GM18951 (cell line): ENCODE measurements around the gene CTDSP2.
"Not testable (repeated sequence)": the region's sequence is repeated elsewhere in the genome, so short reads cannot be mapped to it uniquely, and the experiment has no call there.

Experiments
- POLR2A ChIP-seq: IDR thresholded peaks from 4 replicates; pipeline ENCODE4 v1.6.1; 2011; ENCODE audit warnings: mild to moderate bottlenecking; ENCODE audit not compliant: insufficient read length, insufficient read depth; ENCODE audit errors: extremely low read depth
- in situ Hi-C: fragments of 300-500 bp; cut with MboI; formaldehyde crosslinking; loops from one replicate; pipeline ENCODE4 v1.12.0; 2022; ENCODE audit warnings: low sequenced_read_pairs, mixed read lengths, inconsistent platforms; ENCODE audit not compliant: unreplicated experiment

Gene CTDSP2

DNA sequence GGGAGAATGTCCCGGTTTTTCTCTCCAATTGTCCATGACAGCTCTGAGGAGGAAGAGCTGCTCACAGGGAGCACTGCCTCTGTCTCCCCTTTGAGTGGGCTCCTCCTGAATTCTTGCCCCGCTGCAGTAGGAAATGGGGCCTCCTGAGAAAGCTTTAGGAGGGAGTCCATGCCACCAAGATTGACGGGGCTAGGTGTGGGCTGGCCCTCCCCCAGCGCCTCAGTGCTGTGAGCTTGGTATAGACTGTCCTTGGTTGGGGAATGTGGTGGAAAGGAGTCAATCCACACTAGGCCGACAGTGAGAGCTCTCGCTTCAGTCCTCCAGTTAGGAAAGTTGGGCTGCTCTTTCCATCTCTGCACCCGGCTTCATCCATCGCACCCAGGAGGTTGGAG lies 23.4 kb upstream of the CTDSP2 start:
- in situ Hi-C loops, result no loop called here

DNA sequence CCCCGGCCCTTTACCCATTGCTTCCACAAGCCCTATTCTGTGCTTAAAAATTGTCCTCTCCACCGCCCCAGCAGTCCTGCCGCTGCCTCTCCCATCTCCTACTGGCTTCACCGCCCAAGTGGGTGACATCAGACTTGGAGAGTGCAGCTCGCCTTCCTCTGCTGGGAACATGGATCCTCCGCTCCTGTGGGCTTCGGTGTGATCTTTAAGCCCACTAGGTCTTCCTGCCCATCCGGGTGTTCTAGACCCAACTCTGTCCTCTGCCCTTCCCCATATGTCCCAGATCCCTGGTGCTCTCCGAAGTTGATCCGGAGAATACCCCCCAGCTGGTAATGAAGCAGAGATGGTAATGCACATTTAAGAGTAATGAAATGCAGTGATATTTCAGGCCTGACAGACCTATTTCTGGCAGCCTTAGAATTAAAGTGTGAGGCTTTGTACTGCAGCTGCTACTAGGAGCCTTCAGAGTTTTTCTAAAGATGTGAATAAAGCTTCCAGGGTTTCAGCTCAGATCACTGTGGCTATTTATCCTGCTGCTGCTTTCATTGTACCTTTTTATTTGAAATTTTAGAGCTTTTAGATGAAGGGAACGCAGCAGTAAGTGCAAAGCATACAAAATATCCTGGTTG lies 22.9 kb upstream of the CTDSP2 start:
- in situ Hi-C loops, result no loop called here
- no peak for TF ChIP-seq POLR2A

More for the DNA sequence above, 23.4 kb upstream of the CTDSP2 start:
- TF ChIP-seq POLR2A, result no peak

DNA sequence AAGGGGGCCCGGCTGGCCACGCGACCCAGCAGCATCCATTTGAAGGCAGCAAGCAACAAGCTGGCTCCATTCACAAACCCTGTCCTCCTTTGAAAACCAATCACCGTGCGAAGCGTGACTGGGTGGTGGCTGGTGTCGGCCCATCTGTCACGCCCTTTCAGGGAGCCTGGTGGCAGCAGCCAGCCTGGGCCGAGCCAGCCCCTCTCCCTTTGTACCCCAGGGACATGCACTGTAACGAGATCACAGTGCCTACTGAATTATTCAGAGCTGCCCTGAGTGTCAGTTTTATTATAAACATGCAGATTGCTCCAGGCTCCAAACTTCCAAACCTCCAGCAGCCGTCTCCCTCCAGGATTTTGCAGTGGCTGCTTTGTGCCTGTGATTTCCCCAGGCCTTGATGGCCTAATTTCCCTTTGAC lies 22.3 kb upstream of the CTDSP2 start:
- no peak for TF ChIP-seq POLR2A
- in situ Hi-C loops, result no loop called here

DNA sequence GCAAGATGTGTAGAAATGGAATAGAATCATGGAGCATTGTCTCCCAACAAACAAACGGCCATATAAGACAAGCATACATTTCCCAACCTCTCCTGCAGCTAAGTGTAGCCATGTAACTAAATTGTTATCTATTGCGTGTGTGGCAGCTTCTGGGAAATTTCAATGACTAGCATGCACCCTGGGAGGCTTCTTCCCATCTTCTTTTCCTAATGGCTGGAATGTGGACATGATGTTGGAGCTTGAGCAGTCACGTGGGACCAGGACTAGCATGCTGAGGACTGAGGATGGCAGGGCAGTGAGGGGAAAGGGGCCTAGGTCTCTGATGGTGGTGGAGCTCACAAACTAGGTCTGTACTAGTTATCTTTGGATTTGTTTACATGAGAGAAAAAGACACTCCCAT lies 21.7 kb upstream of the CTDSP2 start:
- TF ChIP-seq POLR2A, result no peak

GRCh38 chr12:57866308-57867019 lies 19.9 kb upstream of the CTDSP2 start:
- in situ Hi-C loops, result no loop called here
- no peak for TF ChIP-seq POLR2A

More for the DNA sequence above, 21.7 kb upstream of the CTDSP2 start:
- in situ Hi-C loops, result no loop called here

GRCh38 chr12:57865084-57865751 lies 18.7 kb upstream of the CTDSP2 start:
- TF ChIP-seq POLR2A, result no peak
- in situ Hi-C loops, result no loop called here

DNA sequence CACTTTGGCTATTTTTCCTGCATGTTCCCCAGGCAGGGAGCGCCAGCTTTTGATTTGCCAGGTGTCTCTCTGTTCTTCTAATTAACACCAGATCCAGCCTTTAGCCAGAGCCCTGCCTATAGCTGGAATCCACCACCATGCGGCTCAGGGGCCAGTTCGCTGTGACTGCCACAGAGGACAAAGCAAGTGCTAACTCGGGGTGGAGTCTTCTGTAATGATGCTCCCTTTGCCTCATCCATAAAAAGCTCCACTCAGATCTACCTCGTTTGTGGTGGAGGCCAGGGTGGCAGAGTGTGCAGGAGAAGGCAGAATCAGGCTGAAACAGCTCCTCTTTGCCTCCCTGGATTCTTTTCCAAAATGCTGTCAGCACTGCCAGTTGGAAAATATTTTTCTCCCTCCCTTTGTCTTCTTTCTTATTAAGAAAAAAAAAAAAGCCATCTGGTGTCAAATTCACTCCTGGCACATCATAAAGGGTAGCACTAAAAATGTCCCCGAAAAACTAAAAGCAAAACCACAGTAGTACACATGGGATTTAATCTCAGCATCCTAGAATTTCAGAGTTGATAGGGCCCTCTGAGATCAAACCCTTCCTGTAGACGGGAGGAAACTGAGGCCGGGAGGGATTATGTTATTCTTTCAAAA lies 18.0 kb upstream of the CTDSP2 start:
- in situ Hi-C loops, result no loop called here
- no peak for TF ChIP-seq POLR2A

DNA sequence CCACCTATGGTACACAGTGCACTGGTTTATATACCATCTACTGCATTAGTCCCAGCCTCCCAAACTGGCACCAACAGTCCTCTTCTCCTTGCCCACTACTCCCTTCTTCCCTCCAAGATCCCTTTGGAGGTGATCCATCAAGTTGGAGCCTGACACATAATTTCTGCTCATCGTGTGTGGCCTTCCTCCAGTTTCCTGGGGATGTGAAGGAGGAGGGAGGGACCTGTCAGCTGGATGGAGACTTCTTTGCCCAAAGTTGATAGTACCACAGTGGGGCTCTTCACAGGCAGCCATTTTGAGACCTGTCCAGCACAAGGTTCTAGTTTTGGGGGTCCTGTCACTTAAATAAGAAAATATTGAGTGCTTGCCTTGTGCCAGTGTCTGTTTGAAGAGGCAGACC lies 17.1 kb upstream of the CTDSP2 start:
- in situ Hi-C loops, result no loop called here
- no peak for TF ChIP-seq POLR2A

DNA sequence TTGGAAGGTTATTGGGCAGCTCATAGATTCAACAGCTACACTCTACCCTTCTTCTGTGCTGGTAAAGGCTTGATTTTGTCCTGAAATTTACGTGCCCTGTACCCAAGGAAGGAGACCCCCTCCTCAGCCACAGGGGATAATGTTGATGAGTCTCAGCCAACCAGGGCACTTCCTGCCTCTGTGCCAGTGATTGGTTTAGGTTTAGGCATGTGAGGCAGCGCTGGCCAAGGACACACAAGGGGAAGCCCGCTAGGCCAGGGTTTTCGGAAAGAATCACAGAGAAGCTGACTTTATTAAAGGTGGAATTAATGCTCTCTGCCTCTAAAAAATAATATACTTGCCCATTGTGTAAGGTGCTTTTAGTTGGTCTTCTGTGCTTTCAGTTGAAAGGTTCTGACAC lies 15.4 kb upstream of the CTDSP2 start:
- no peak for TF ChIP-seq POLR2A
- in situ Hi-C loops, result no loop called here

DNA sequence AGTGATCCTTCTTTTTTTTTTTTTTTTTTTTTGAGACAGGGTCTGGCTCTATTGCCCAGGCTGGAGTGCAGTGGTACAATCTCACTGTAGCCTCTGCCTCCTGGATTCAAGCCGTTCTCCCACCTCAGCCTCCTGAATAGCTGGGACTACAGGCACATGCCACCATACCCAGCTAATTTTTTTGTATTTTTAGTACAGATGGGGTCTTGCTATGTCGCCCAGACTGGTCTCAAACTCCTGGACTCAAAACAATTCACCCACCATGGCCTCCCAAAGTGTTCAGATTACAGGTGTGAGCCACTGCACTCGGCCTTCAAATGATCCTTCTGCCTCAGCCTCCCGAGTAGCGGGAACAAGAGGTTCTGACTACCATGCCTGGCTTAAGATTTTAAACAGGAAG lies 14.4 kb upstream of the CTDSP2 start:
- in situ Hi-C loops, result not testable (repeated sequence)

- in situ Hi-C loops, result no loop called here
- no peak for TF ChIP-seq POLR2A
These were observed 12.6 kb upstream of the CTDSP2 start for GRCh38 chr12:57859121-57859520.

GRCh38 chr12:57858123-57858522 lies 11.6 kb upstream of the CTDSP2 start:
- in situ Hi-C loops, result not testable (repeated sequence)

- no peak for TF ChIP-seq POLR2A
- in situ Hi-C loops, result no loop called here
These were observed 8.4 kb upstream of the CTDSP2 start for GRCh38 chr12:57854965-57855364.
